ENCODE results near the gene NF2.

DNA sequence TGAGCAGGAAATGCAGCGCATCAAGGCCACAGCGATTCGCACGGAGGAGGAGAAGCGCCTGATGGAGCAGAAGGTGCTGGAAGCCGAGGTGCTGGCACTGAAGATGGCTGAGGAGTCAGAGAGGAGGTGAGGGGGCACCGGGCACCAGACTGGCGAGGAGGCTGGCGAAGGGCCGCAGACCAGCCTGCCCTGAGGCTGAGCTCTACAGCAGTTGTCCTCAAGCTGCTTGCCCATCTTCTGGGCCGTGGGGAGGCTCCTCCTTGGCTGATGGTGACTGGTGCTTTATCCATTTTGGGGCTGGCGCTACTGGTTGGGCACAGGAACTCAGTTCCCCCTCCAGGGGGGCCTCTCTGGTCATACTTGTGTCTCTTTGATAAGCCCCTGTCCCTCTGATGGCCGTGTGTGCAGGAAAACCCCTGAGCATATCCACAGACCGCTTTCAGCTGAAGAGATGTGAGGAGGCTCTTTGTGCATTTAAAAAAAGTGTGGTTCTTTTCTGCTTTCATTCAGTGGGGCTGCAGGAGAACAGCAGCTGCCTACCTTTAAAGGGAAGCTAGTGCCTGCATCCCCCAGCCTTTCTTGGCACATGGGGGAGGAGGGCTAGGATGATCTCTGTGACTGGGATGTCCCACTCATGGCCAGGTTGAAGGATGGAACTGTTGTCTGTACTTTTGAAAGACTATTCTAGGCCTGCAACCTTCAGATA, 70.1 kb downstream of the NF2 start:
- TF ChIP-seq POLR2A (IDR thresholded peaks at IDR 0.05), result no peak
- TF ChIP-seq, protein P1, sequence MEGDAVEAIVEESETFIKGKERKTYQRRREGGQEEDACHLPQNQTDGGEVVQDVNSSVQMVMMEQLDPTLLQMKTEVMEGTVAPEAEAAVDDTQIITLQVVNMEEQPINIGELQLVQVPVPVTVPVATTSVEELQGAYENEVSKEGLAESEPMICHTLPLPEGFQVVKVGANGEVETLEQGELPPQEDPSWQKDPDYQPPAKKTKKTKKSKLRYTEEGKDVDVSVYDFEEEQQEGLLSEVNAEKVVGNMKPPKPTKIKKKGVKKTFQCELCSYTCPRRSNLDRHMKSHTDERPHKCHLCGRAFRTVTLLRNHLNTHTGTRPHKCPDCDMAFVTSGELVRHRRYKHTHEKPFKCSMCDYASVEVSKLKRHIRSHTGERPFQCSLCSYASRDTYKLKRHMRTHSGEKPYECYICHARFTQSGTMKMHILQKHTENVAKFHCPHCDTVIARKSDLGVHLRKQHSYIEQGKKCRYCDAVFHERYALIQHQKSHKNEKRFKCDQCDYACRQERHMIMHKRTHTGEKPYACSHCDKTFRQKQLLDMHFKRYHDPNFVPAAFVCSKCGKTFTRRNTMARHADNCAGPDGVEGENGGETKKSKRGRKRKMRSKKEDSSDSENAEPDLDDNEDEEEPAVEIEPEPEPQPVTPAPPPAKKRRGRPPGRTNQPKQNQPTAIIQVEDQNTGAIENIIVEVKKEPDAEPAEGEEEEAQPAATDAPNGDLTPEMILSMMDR (IDR thresholded peaks at IDR 0.05), result no peak
